HEK293T (cell line): ENCODE data around the gene ALPP.
"Not testable (repeated sequence)": the region's sequence is repeated elsewhere in the genome, so short reads cannot be mapped to it uniquely, and the experiment has no call there.

ENCODE experiments used
- CTCF ChIA-PET: fragments of 350-600 bp; formaldehyde crosslinking; extraction: SDS; loops from one replicate; lab custom pipeline; 2021; ENCODE audit warnings: antibody characterized with exemption, inconsistent platforms; lab: Yijun Ruan, JAX
- POLR2A ChIA-PET: fragments of 350-600 bp; formaldehyde crosslinking; extraction: SDS; loops from one replicate; lab custom pipeline; 2020; ENCODE audit warnings: antibody characterized with exemption, inconsistent platforms; lab: Yijun Ruan, JAX
- DNase-seq: peaks from one replicate; pipeline ENCODE4 v3.0.0; 2012; ENCODE audit warnings: mixed read lengths; ENCODE audit errors: extremely low spot score
- ARNT ChIP-seq: fragments of 450-650 bp; IDR thresholded peaks from 2 replicates; pipeline ENCODE4 v1.6.1; 2017; ENCODE audit warnings: mild to moderate bottlenecking
- BHLHE40 ChIP-seq: fragments of 450-650 bp; IDR thresholded peaks from 2 replicates; pipeline ENCODE4 v1.6.1; 2016; ENCODE audit warnings: mild to moderate bottlenecking, moderate library complexity, borderline replicate concordance
- CTBP1 ChIP-seq: fragments of 450-650 bp; IDR thresholded peaks from 2 replicates; pipeline ENCODE4 v1.6.1; 2016; ENCODE audit warnings: borderline replicate concordance
- ELF4 ChIP-seq: fragments of 450-650 bp; IDR thresholded peaks from 2 replicates; pipeline ENCODE4 v1.6.1; 2017; ENCODE audit warnings: antibody characterized with exemption
- FOXA1 ChIP-seq: fragments of 450-650 bp; IDR thresholded peaks from 2 replicates; pipeline ENCODE4 v1.6.1; 2016; ENCODE audit warnings: mild to moderate bottlenecking
- FOXK2 ChIP-seq: fragments of 450-650 bp; IDR thresholded peaks from 2 replicates; pipeline ENCODE4 v1.6.1; 2016; ENCODE audit warnings: mild to moderate bottlenecking
- FOXM1 ChIP-seq: fragments of 450-650 bp; IDR thresholded peaks from 2 replicates; pipeline ENCODE4 v1.6.1; 2017; ENCODE audit warnings: mild to moderate bottlenecking, borderline replicate concordance
- HDGF ChIP-seq: fragments of 450-650 bp; IDR thresholded peaks from 2 replicates; pipeline ENCODE4 v1.6.1; 2017; ENCODE audit warnings: antibody characterized with exemption, borderline replicate concordance
- L3MBTL2 ChIP-seq: fragments of 450-650 bp; conservative IDR thresholded peaks from 2 replicates; pipeline ENCODE4 v1.6.1; 2016; ENCODE audit warnings: mild to moderate bottlenecking
- LEF1 ChIP-seq: fragments of 450-650 bp; IDR thresholded peaks from 2 replicates; pipeline ENCODE4 v1.6.1; 2017; ENCODE audit warnings: mild to moderate bottlenecking, borderline replicate concordance
- NFRKB ChIP-seq: fragments of 450-650 bp; IDR thresholded peaks from 2 replicates; pipeline ENCODE4 v1.6.1; 2016; ENCODE audit warnings: mild to moderate bottlenecking, moderate library complexity
- SP1 ChIP-seq: fragments of 450-650 bp; IDR thresholded peaks from 2 replicates; pipeline ENCODE4 v1.6.1; 2017
- SUZ12 ChIP-seq: fragments of 450-650 bp; IDR thresholded peaks from 2 replicates; pipeline ENCODE4 v1.6.1; 2016; ENCODE audit warnings: mild to moderate bottlenecking
- TARDBP ChIP-seq: fragments of 450-650 bp; IDR thresholded peaks from 2 replicates; pipeline ENCODE4 v1.6.1; 2016
- ZNF384 ChIP-seq: fragments of 450-650 bp; IDR thresholded peaks from 2 replicates; pipeline ENCODE4 v1.6.1; 2016
- TF ChIP-seq, protein P1 (sequence below): fragments of 450-650 bp; IDR thresholded peaks from 2 replicates; pipeline ENCODE4 v1.6.1; 2016

ALPP gene

DNA sequence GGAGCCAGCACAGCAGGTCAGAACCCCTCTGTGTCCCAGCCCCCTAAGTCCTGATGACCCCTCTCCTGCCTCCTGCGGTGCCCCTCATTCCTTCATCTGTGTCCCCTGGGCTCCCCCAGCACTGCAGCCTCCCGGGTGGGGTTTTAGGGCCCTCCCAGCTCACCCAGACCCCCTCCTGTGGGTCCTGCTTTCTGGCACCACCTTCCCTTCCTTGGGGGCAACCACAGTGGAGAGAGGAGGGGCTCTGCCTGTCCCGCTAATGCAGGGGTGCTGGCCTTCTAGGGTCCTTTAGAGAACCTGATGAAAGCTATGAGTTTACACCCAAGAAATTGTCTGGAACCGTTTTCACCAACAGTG is 42.7 kb upstream of the ALPP start:
- TF ChIP-seq BHLHE40 (no peak), ZNF384 (no peak), SUZ12 (no peak), ELF4 (no peak), SP1 (no peak), FOXA1 (no peak), CTBP1 (no peak), NFRKB (no peak), FOXK2 (no peak), TARDBP (no peak), FOXM1 (no peak), HDGF (no peak), ARNT (no peak), L3MBTL2 (no peak), LEF1 (no peak)
- TF ChIP-seq, protein P1, sequence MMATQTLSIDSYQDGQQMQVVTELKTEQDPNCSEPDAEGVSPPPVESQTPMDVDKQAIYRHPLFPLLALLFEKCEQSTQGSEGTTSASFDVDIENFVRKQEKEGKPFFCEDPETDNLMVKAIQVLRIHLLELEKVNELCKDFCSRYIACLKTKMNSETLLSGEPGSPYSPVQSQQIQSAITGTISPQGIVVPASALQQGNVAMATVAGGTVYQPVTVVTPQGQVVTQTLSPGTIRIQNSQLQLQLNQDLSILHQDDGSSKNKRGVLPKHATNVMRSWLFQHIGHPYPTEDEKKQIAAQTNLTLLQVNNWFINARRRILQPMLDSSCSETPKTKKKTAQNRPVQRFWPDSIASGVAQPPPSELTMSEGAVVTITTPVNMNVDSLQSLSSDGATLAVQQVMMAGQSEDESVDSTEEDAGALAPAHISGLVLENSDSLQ, result no peak
- no peak for DNase-seq
- CTCF ChIA-PET, result interaction anchor here (0.7 to 1.1 kb wide), 2 partner anchors 11 to 1817 kb away, joined by 3 to 4 read pairs; no protein-coding TSS in a partner anchor
- POLR2A ChIA-PET, result no interaction called here

DNA sequence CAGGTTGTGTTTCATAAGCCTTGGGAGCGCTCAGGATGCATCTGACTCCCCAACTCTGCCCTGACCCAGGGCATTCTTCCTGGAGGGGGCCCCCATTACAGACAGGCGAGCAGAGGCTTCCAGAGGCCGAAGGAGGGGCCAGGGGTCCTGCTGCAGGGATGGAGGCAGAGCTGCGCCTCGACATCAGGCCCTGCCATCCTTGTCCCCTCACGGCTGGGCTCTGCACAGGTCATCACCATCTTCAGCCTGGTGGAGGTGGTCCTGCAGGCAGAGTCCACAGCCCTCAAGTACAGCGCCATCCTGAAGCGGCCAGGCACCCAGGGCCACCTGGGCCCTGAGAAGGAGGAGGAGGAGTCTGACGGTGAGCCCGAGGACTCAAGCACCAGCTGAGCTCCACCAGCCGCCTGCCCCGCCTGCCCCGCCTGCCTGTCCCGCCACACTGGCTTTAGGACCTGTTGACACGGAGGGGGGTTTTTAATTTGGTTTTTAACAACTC is 42.3 kb upstream of the ALPP start:
- no peak for TF ChIP-seq ARNT
- no peak for TF ChIP-seq FOXK2
- no peak for DNase-seq
- ChIA-PET POLR2A (no interaction called here), CTCF (no interaction called here)

DNA sequence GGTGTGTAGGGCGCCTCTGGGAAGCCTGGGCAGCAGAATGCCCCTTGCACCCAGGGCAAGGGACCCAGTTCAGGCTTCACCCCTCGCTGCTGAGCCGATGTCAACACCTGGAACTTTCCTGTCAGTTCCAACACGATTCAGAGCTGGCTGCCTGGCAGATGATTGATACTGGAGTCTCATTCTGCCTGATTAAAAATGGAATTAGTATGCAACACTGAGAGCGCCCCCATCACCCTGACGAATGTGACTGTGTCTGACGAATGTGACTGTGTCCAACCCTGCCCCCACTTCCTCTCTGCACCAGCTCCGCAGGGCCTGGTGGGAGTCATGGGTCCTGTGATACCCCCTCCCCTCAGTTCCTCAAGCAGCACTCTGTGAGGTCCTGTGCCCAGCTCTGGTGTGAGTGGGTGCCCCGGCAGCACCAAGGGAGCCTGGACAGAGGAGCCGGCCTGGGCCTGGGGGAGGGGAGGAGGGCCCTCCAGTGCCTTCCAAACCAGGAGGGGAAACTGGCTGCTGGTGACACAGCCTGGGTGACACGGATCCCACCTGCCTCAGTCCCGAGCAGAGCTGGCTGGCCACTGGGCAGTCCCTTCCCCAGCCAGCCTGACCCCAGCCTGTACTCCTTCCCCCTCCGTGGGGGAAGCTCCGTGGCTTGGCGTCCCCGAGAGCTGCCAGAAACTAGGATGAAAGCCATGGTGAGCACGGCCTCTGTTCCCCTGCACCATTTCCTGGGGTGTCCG is 41.4 kb upstream of the ALPP start:
- ChIA-PET POLR2A (no interaction called here), CTCF (no interaction called here)
- TF ChIP-seq SP1 (no peak), FOXA1 (no peak), ARNT (no peak), FOXM1 (no peak), L3MBTL2 (no peak), BHLHE40 (no peak), ZNF384 (no peak), TARDBP (no peak), ELF4 (no peak)
- TF ChIP-seq, protein P1, result no peak
- DNase-seq, result no peak

DNA sequence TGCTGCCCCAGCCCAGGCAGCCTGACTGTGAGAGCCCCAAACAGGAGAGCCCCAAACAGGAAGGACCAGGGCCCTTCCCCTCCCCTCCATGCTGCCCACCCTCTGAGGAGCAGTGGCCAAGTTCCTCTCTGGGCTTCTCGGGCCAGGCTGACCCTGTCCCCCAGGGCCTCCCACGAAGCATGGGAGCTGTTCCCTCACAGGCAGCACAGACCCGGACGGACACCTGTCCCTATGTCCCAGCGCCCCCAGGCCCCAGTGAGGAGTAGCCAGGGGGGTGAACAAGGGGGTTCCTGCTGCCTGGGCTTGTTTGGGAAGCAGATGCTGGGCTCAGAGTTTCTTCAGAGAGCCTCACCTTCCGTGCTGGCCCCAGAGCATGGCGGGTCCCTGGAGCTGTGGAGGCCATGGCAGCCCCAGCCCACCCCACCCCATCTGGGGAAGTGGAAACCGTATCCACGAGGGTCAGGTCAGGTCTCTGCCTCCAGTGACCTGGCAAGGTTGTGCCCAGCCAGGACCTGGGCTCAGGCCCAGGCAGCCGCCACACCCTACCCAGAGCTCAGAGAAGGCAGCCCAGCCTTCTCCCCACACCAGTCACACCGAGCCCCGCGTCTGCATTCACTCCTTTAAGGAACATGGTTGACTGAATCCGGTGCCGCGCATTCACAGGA is 40.3 kb upstream of the ALPP start:
- CTCF ChIA-PET, result interaction anchor here (1.0 kb wide), 1 partner anchor 196 kb away, joined by 3 read pairs; no protein-coding TSS in a partner anchor
- POLR2A ChIA-PET, DNase-seq: not testable (repeated sequence)

DNA sequence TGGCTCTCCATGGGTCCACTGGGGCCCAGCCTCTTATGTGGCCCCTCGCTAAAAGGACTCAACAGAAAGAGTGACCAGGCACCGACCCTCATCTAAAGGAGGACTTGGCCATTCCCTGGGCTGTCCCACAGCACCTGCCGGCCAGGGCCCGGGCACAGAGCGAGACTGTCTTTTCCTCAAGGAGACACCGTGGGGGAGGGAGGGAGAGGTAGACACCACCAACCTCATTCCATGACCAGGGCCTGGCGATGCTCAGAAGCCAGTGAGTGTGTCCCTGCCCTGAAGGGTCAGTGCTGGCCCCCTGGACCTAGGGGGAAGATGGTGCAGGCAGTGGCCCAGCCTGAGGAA is 39.8 kb upstream of the ALPP start:
- TF ChIP-seq ELF4 (no peak), L3MBTL2 (no peak), SUZ12 (no peak), FOXA1 (no peak), ARNT (no peak), ZNF384 (no peak), BHLHE40 (no peak)
- CTCF ChIA-PET, result interaction anchor here (1.0 kb wide), 1 partner anchor 197 kb away, joined by 3 read pairs; no protein-coding TSS in a partner anchor
- POLR2A ChIA-PET, result no interaction called here
- no peak for DNase-seq

DNA sequence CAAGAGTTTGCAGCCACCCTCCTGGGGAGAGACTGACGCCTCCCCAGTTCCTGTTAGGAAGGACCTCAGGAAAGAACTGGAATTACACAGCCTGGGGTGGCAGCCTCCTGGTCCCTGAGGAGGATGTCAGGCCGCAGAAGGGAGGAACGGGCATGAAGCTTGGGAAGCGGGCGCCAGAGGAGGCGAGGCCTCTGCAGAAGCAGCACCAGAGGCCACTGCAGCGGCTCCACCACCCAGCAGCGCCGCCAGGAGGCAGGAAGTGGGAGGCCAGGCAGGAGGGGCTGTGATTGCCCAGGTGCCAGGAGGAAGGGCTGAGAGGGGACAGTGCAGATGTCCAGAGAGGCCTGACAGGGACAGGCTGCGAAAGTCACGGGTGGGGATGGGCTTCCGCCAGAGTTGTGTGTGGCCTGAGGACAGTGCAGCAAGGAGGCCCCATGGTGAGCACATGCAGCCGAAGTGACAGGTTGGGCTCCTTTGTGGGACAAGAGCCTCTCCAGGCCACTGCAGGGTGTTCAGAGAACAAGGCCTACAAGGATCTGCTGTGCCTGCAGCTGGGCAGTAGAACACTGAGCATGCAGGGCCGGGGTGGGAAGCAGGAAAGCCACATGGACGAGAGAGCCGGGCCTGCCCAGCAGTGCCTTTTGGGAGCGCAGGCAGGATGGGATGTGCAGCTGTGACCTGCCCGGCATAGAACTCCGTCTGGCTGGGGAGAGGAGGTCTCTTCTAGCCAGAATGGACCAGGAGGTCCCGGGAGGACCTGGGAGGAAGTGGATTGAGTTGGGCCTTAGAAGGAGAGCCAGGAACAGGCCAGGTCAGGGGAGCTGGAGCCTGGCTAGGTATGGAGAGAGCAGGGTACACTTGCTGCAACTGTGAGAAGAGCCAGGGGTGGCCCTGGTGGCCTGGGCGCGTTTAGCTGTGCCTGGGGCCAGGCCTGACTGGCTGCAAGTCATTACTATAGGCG is 39.1 kb upstream of the ALPP start:
- TF ChIP-seq CTBP1 (no peak), SUZ12 (no peak), ARNT (no peak), FOXM1 (no peak), ZNF384 (no peak), BHLHE40 (no peak), HDGF (no peak), FOXA1 (no peak), SP1 (no peak), TARDBP (no peak), LEF1 (no peak), NFRKB (no peak), ELF4 (no peak), FOXK2 (no peak)
- TF ChIP-seq, protein P1, result no peak
- no peak for DNase-seq
- CTCF ChIA-PET, result interaction anchor here (0.8 to 1.0 kb wide), 2 partner anchors 27 to 197 kb away, joined by 3 read pairs; no protein-coding TSS in a partner anchor
- POLR2A ChIA-PET, result no interaction called here
